ENCODE data around the gene DDX21. TPM values are rescaled to one million over a fixed set of nuclear protein-coding genes. Genes with fewer than 3 reads are reported as not detected.

The DDX21 gene

DNA sequence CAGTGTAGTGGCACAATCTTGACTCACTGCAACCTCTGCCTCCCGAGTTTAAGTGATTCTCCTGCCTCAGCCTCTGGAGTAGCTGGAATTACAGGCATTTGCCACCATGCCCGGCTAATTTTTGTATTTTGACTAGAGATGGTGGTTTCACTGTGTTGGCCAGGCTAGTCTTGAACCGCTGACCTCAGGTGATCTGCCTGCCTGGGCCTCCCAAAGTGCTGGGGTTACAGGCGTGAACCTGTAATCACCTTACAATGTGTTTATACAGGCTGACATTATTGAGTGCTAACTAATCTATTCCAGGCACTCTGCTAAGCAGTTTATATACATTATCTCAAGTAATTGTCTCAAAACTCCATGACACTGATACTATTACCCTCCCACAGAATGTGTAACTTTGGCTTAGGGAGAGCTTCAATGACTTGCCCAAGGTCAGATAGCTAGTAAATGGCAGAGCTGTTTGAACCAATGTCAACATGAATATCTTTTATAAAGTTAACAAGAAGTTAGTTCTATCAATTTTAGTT is 69.5 kb downstream of the DDX21 start:
- H2BK120ac ChIP-seq (ENCODE audit: low read depth, low read length), result no peak overlapping the region
- H2BK15ac ChIP-seq (ENCODE audit: low read length), result no peak overlapping the region
- no peak overlapping the region for H4K8ac ChIP-seq (ENCODE audit: low read depth, low read length)
- no peak overlapping the region for H2AFZ ChIP-seq (ENCODE audit: low read length)
- no peak overlapping the region for H3K4me3 ChIP-seq (ENCODE audit: low read length in 2 of 2)
- no peaks in the 10 kb centered on the region for H3K79me1 ChIP-seq (ENCODE audit: low read depth, low read length)
- no peak overlapping the region for H4K91ac ChIP-seq (ENCODE audit: low read depth, low read length, poor library complexity)
- peaks cover 5 to 7% of the 10 kb centered on the region in 2 donors for H3K9me3 ChIP-seq (replicated peaks in 1 of 2; ENCODE audit: control insufficient read depth in 2 of 2, insufficient read depth in 1 of 2, low read depth in 1 of 2, low read length in 2 of 2)
- no peak for DNase-seq (ENCODE audit: low spot score)
- H3K18ac ChIP-seq (ENCODE audit: low read length), result no peak overlapping the region
- H3K9ac ChIP-seq (ENCODE audit: low read depth, low read length, poor library complexity), result no peak overlapping the region
- no peak overlapping the region for H3K27ac ChIP-seq (replicated peaks; ENCODE audit: low read length)
- no peak overlapping the region for H3K4ac ChIP-seq (ENCODE audit: low read length)
- H3K23ac ChIP-seq (ENCODE audit: low read depth, low read length, poor library complexity), result no peak overlapping the region
- H3K27me3 ChIP-seq (ENCODE audit: control insufficient read depth in 3 of 3, insufficient read depth in 3 of 3, low read depth in 1 of 3, low read length in 3 of 3), result peaks cover 0 to 3% (median 0%) of the 10 kb centered on the region in 3 experiments
- H2BK12ac ChIP-seq (ENCODE audit: low read length), result no peak overlapping the region
- no CpG with 5 or more reads among the region's 4 CpGs for WGBS, 2 donors (ENCODE audit: extremely low coverage in 2 of 2, insufficient read length in 2 of 2, insufficient replicate concordance in 1 of 2)
- H3K36me3 ChIP-seq (replicated peaks in 1 of 2; ENCODE audit: control insufficient read depth in 2 of 2, insufficient read depth in 2 of 2, low read length in 2 of 2), result no peaks in the 10 kb centered on the region
- H2BK5ac ChIP-seq (ENCODE audit: low read length), result no peak overlapping the region
- no peak overlapping the region for H3K4me2 ChIP-seq (ENCODE audit: insufficient read depth, low read length, poor library complexity, severe bottlenecking)
- no peaks in the 10 kb centered on the region for H3K4me1 ChIP-seq (ENCODE audit: control insufficient read depth in 2 of 2, insufficient read depth in 1 of 2, low read depth in 1 of 2, low read length in 2 of 2)
- H3K14ac ChIP-seq (ENCODE audit: low read length), result no peak overlapping the region
- no peak overlapping the region for H2AK5ac ChIP-seq (ENCODE audit: low read depth, low read length)

GRCh38 chr10:69033256-69033655 is 77.3 kb downstream of the DDX21 start:
- H3K9me3 ChIP-seq (replicated peaks in 1 of 2; ENCODE audit: control insufficient read depth in 2 of 2, insufficient read depth in 1 of 2, low read depth in 1 of 2, low read length in 2 of 2), result peaks cover 5 to 9% of the 10 kb centered on the region in 2 donors
- no peak overlapping the region for H3K4me2 ChIP-seq (ENCODE audit: insufficient read depth, low read length, poor library complexity, severe bottlenecking)
- WGBS, 2 donors (ENCODE audit: extremely low coverage in 2 of 2, insufficient read length in 2 of 2, insufficient replicate concordance in 1 of 2), result no CpG with 5 or more reads among the region's 4 CpGs
- no peak overlapping the region for H3K14ac ChIP-seq (ENCODE audit: low read length)
- no peak overlapping the region for H4K91ac ChIP-seq (ENCODE audit: low read depth, low read length, poor library complexity)
- H3K18ac ChIP-seq (ENCODE audit: low read length), result no peak overlapping the region
- no peak overlapping the region for H3K23ac ChIP-seq (ENCODE audit: low read depth, low read length, poor library complexity)
- H3K27ac ChIP-seq (replicated peaks; ENCODE audit: low read length), result no peak overlapping the region
- H2BK120ac ChIP-seq (ENCODE audit: low read depth, low read length), result no peak overlapping the region
- no peak overlapping the region for H2AFZ ChIP-seq (ENCODE audit: low read length)
- no peak overlapping the region for H3K9ac ChIP-seq (ENCODE audit: low read depth, low read length, poor library complexity)
- H3K4me1 ChIP-seq (ENCODE audit: control insufficient read depth in 2 of 2, insufficient read depth in 1 of 2, low read depth in 1 of 2, low read length in 2 of 2), result no peaks in the 10 kb centered on the region
- H3K4ac ChIP-seq (ENCODE audit: low read length), result no peak overlapping the region
- DNase-seq (ENCODE audit: low spot score), result no peak
- no peak overlapping the region for H4K8ac ChIP-seq (ENCODE audit: low read depth, low read length)
- no peaks in the 10 kb centered on the region for H3K79me1 ChIP-seq (ENCODE audit: low read depth, low read length)
- H2BK5ac ChIP-seq (ENCODE audit: low read length), result no peak overlapping the region
- no peak overlapping the region for H2AK5ac ChIP-seq (ENCODE audit: low read depth, low read length)
- H3K27me3 ChIP-seq (ENCODE audit: control insufficient read depth in 3 of 3, insufficient read depth in 3 of 3, low read depth in 1 of 3, low read length in 3 of 3), result peaks cover 0 to 3% (median 0%) of the 10 kb centered on the region in 3 experiments
- no peak overlapping the region for H3K4me3 ChIP-seq (ENCODE audit: low read length in 2 of 2)
- no peak overlapping the region for H2BK15ac ChIP-seq (ENCODE audit: low read length)
- H2BK12ac ChIP-seq (ENCODE audit: low read length), result no peak overlapping the region
- H3K36me3 ChIP-seq (replicated peaks in 1 of 2; ENCODE audit: control insufficient read depth in 2 of 2, insufficient read depth in 2 of 2, low read length in 2 of 2), result no peaks in the 10 kb centered on the region

Small RNA genes within 50 kb of the gene (small RNA-seq; reads per million reads assigned to genes)
- not detected for gene RNU6-571P (ENCODE audit: insufficient read depth)
